ENCODE measurements around the gene TIGD6. TPM values are rescaled to one million over a fixed set of nuclear protein-coding genes. Genes with fewer than 3 reads are reported as not detected.

TIGD6 gene
- total and polyA plus RNA-seq, 9 of the 15 experiments (the other 6 are each of a cell fraction or from before 2014, with no cell fraction given): 1.8 to 6.3 (median 3.9) TPM

DNA sequence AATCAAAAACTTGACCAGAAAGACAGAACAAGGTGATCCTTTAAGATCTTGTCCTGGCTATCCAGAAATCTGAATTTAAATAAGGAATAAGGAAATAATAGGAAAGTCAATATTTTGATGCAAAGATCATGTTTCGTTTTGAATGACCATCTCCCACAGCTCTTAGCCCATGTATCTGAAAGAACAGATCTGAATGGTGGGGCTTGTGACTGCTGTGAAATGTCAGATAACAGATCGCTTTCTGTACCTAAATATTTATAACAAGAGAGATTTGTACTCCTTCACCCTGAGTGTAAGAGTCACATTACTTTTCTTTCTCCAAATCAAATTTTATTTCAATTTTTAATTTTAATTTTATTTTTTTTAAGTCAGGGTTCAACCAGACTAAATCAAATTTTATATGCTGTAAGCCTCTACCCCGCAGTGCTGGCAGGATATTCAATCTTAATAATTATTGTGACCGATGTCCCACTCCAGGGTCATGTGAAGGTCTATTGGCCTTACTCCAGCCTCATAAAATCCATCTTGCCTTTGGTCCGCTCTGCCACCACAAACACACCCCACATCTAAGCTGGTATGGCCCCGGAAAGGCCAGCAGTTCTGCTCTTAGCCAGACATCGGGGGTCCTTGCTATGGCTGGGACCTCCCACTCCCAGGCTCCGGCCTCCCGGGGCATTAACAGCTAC, 46.9 kb downstream of the TIGD6 start:
- intact Hi-C loops (cut with micrococcal nuclease) (no loop called here), in situ Hi-C loops (cut with MboI) (no loop called here)
- ATAC-seq (no peak), FAIRE-seq (no peak), DNase-seq (ENCODE audit: extremely low read depth in 1 of 4, low spot score in 3 of 4) (no peak)
- ChIA-PET POLR2A (interaction anchor here (0.7 kb wide), 1 partner anchor 801 kb away, joined by 3 read pairs; no protein-coding TSS in a partner anchor), CTCF (ENCODE audit: low intra/inter-chr PET ratio) (no interaction called here)
- Histone ChIP-seq H3K9me1 (ENCODE audit: control insufficient read depth, insufficient read depth, low read length) (no peaks in the 10 kb centered on the region), H3K4me3 (no peak overlapping the region), H3K4me1 (replicated peaks in 1 of 2; ENCODE audit: control insufficient read depth in 2 of 2, insufficient read depth in 2 of 2, low read length in 2 of 2) (peaks cover 0 to 8% of the 10 kb centered on the region in 2 experiments; a peak in 2 of 5 replicates), H4K20me1 (replicated peaks; ENCODE audit: control insufficient read depth, insufficient read depth, low read length) (no peaks in the 10 kb centered on the region), H3K79me2 (ENCODE audit: control insufficient read depth, insufficient read depth, low read length) (no peaks in the 10 kb centered on the region), H2AFZ (ENCODE audit: low read depth, low read length) (peak overlapping the region; percentile 3; the same call in 1 of the 2 replicates), H3K27ac (ENCODE audit: extremely low read depth, low read depth, low read length) (no peak overlapping the region), H3K9ac (ENCODE audit: insufficient read depth in 1 of 2, low read depth in 2 of 2, low read length in 2 of 2) (peak overlapping the region in 1 of 2 experiments; percentile 29; a peak in 1 of 4 replicates), H3K27me3 (ENCODE audit: control insufficient read depth in 2 of 2, insufficient read depth in 2 of 2, low read length in 2 of 2) (no peaks in the 10 kb centered on the region), H3K36me3 (ENCODE audit: control insufficient read depth, insufficient read depth, low read length) (no peaks in the 10 kb centered on the region), H3K9me3 (replicated peaks; ENCODE audit: control insufficient read depth, insufficient read depth, low read depth, low read length) (no peaks in the 10 kb centered on the region), H3K4me2 (ENCODE audit: insufficient read depth, low read length) (no peak overlapping the region)
- BruUV-seq (replicated peaks): no TSS peak
- WGBS (ENCODE audit: insufficient coverage, low coverage, missing lambda C conversion rate): 62% methylated on average over 9 of the region's 9 CpGs
- TF ChIP-seq POLR2G (IDR thresholded peaks at IDR 0.05; ENCODE audit: low read depth, low read length): no peak
- TF ChIP-seq ZNF124 (CRISPR knock-in tag; IDR thresholded peaks at IDR 0.05): no peak
- TF ChIP-seq DIDO1 (tag; IDR thresholded peaks at IDR 0.05; ENCODE audit: low read depth): no peak
- 0 out of 2 replicates have a peak, but pooled peaks have one; percentile 8 for TF ChIP-seq TEAD4 (IDR thresholded peaks at IDR 0.05; ENCODE audit: low read length)
- TF ChIP-seq TEAD4 (CRISPR knock-in tag; IDR thresholded peaks at IDR 0.05; ENCODE audit: borderline replicate concordance): no peak
- TF ChIP-seq, protein P1, sequence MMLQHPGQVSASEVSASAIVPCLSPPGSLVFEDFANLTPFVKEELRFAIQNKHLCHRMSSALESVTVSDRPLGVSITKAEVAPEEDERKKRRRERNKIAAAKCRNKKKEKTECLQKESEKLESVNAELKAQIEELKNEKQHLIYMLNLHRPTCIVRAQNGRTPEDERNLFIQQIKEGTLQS (IDR thresholded peaks at IDR 0.05): no peak
- TF ChIP-seq, protein P1 (CRISPR knock-in tag; conservative IDR thresholded peaks at IDR 0.05): no peak
- TF ChIP-seq SRF (CRISPR knock-in tag; IDR thresholded peaks at IDR 0.05): no peak
- TF ChIP-seq ZBTB26 (CRISPR knock-in tag; IDR thresholded peaks at IDR 0.05): no peak
- no peak for TF ChIP-seq THRAP3 (IDR thresholded peaks at IDR 0.05; ENCODE audit: borderline replicate concordance)
- no peak for TF ChIP-seq PHF8 (IDR thresholded peaks at IDR 0.05; ENCODE audit: borderline replicate concordance, low read length)
- 0 out of 2 replicates have a peak, but pooled peaks have one; percentile 17 for TF ChIP-seq TAL1 (IDR thresholded peaks at IDR 0.05)
- peak; percentile 38; the same call in 1 of the 2 replicates for TF ChIP-seq ARID1B (IDR thresholded peaks at IDR 0.05)
- TF ChIP-seq ZNF518B (CRISPR knock-in tag; IDR thresholded peaks at IDR 0.05): no peak
- TF ChIP-seq ZNF655 (CRISPR knock-in tag; IDR thresholded peaks at IDR 0.05): no peak
- no peak for TF ChIP-seq RFX5 (IDR thresholded peaks at IDR 0.05; ENCODE audit: low read depth, low read length)
